A549 (cell line): Measurements from ENCODE around the gene SESN3. TPM values are rescaled to one million over a fixed set of nuclear protein-coding genes. Genes with fewer than 3 reads are reported as not detected.

Experiments used
- ATAC-seq, 2 experiments: fragments of 200-7000 bp in 1 of 2; fragments of >200 bp in 1 of 2; cut with Nextera tagmentation in 1 of 2; cut with Tn5 transposase in 1 of 2; 3 replicates each; pipeline versions ENCODE4 v1.8.0 to v1.9.1; 2018 to 2020; ENCODE audit warnings: mild to moderate bottlenecking in 1 of 2, moderate library complexity in 1 of 2
- CTCF ChIA-PET: fragments of 300-600 bp; sonication (Branson Sonifier 250); formaldehyde crosslinking; extraction: SDS; loops from one replicate; lab custom pipeline; 2021; ENCODE audit warnings: antibody characterized with exemption, inconsistent platforms; lab: Yijun Ruan, JAX
- POLR2A ChIA-PET: fragments of 350-600 bp; formaldehyde crosslinking; extraction: SDS; loops from one replicate; lab custom pipeline; 2021; ENCODE audit warnings: antibody characterized with exemption, inconsistent platforms; lab: Yijun Ruan, JAX
- DNase-seq, 2 experiments: peaks; one replicate each; pipeline versions ENCODE4 v3.0.0 to v3.0.0-alpha.2; 2011 to 2016; ENCODE audit warnings: low read depth in 1 of 2, low spot score in 1 of 2
- FAIRE-seq: peaks from 2 replicates; lab custom pipeline; 2011; peaks lifted over from hg19 to GRCh38; lab: Jason Lieb, UNC
- H3K27ac ChIP-seq, 2 experiments: fragments of >200 bp; sonication (Bioruptor Twin); formaldehyde crosslinking; 3 replicates each; pipeline ENCODE4 v1.5.1; 2016 to 2017
- H3K4me1 ChIP-seq: fragments of >200 bp; sonication (Bioruptor Twin); formaldehyde crosslinking; 3 replicates; pipeline ENCODE4 v1.6.1; 2016
- H3K4me2 ChIP-seq: fragments of >200 bp; sonication (Bioruptor Twin); formaldehyde crosslinking; 3 replicates; pipeline ENCODE4 v1.6.1; 2016
- H3K4me3 ChIP-seq: fragments of >200 bp; sonication (Bioruptor Twin); formaldehyde crosslinking; 3 replicates; pipeline ENCODE4 v1.5.1; 2016
- H3K9me3 ChIP-seq: fragments of >200 bp; sonication (Bioruptor Twin); formaldehyde crosslinking; 3 replicates; pipeline ENCODE4 v1.6.1; 2016
- CBX8 ChIP-seq: fragments of 200-600 bp; sonication (generic); IDR thresholded peaks from 2 replicates; pipeline ENCODE4 v1.6.1; 2016
- CEBPB ChIP-seq, 2 experiments: fragments of >200 bp in 1 of 2; sonication (Bioruptor Twin) in 1 of 2; formaldehyde crosslinking in 1 of 2; IDR thresholded peaks; 2 replicates each; pipeline ENCODE4 v1.6.1; 2012 to 2016
- CTCF ChIP-seq: fragments of >200 bp; sonication (Bioruptor Twin); formaldehyde crosslinking; IDR thresholded peaks from 3 replicates; pipeline ENCODE4 v1.5.1; 2016
- EHF ChIP-seq: fragments of 250-450 bp; sonication (Bioruptor Pico); IDR thresholded peaks from 2 replicates; pipeline ENCODE4 v1.5.0; 2020; ENCODE audit warnings: mild to moderate bottlenecking
- ELK1 ChIP-seq: fragments of 150-350 bp; IDR thresholded peaks from 2 replicates; pipeline ENCODE4 v1.6.1; 2014; ENCODE audit warnings: low read depth, mild to moderate bottlenecking, low read length
- EP300 ChIP-seq, 2 experiments: fragments of >200 bp; sonication (Bioruptor Twin); formaldehyde crosslinking; IDR thresholded peaks; 2 replicates in 1 of 2; 3 replicates in 1 of 2; pipeline ENCODE4 v1.6.1; 2016 to 2017
- ESRRA ChIP-seq: fragments of 150-350 bp; IDR thresholded peaks from 2 replicates; pipeline ENCODE4 v1.6.1; 2014; ENCODE audit warnings: mild to moderate bottlenecking, low read length, borderline replicate concordance
- FOSL2 ChIP-seq, 2 experiments: fragments of 450-650 bp in 1 of 2; fragments of >200 bp in 1 of 2; sonication (Bioruptor Twin) in 1 of 2; formaldehyde crosslinking; IDR thresholded peaks; 2 replicates each; pipeline versions ENCODE4 v1.5.0 to v1.6.1; 2016 to 2020; ENCODE audit warnings: mild to moderate bottlenecking in 1 of 2, moderate library complexity in 1 of 2
- FOXS1 ChIP-seq: fragments of 250-450 bp; sonication (Bioruptor Pico); IDR thresholded peaks from 2 replicates; pipeline ENCODE4 v1.5.0; 2020; ENCODE audit warnings: mild to moderate bottlenecking, moderate library complexity
- HMGXB4 ChIP-seq: fragments of 250-450 bp; sonication (Bioruptor Pico); IDR thresholded peaks from 2 replicates; pipeline ENCODE4 v1.5.0; 2021; ENCODE audit warnings: mild to moderate bottlenecking, moderate library complexity, borderline replicate concordance
- HOXB13 ChIP-seq: fragments of 250-450 bp; sonication (Bioruptor Pico); IDR thresholded peaks from 2 replicates; pipeline ENCODE4 v1.5.0; 2020; ENCODE audit warnings: low read depth, mild to moderate bottlenecking, moderate library complexity
- HOXB5 ChIP-seq: fragments of 250-450 bp; sonication (Bioruptor Pico); IDR thresholded peaks from 2 replicates; pipeline ENCODE4 v1.5.0; 2020; ENCODE audit warnings: mild to moderate bottlenecking, moderate library complexity
- JUNB ChIP-seq: fragments of >200 bp; sonication (Bioruptor Twin); formaldehyde crosslinking; IDR thresholded peaks from 2 replicates; pipeline ENCODE4 v1.6.1; 2016
- KDM5A ChIP-seq: fragments of 200-600 bp; sonication (generic); IDR thresholded peaks from 2 replicates; pipeline ENCODE4 v1.6.1; 2016; ENCODE audit warnings: antibody characterized with exemption, mild to moderate bottlenecking
- MAFK ChIP-seq: fragments of 450-650 bp; IDR thresholded peaks from 2 replicates; pipeline ENCODE4 v1.6.1; 2014; ENCODE audit not compliant: partially characterized antibody
- MAX ChIP-seq: IDR thresholded peaks from 2 replicates; pipeline ENCODE4 v1.6.1; 2012
- MAZ ChIP-seq: fragments of 150-350 bp; IDR thresholded peaks from 2 replicates; pipeline ENCODE4 v1.6.1; 2014; ENCODE audit warnings: antibody characterized with exemption, low read depth, low read length, borderline replicate concordance
- NFE2L2 ChIP-seq: fragments of 150-350 bp; conservative IDR thresholded peaks from 2 replicates; pipeline ENCODE4 v1.6.1; 2014; ENCODE audit warnings: low read length
- NPAS2 ChIP-seq: fragments of 250-450 bp; sonication (Bioruptor Pico); IDR thresholded peaks from 2 replicates; pipeline ENCODE4 v1.8.0; 2022; ENCODE audit warnings: mild to moderate bottlenecking, moderate library complexity, borderline replicate concordance
- NR3C1 ChIP-seq: fragments of >200 bp; sonication (Bioruptor Twin); formaldehyde crosslinking; IDR thresholded peaks from 3 replicates; pipeline ENCODE4 v1.6.1; 2017
- POLR2AphosphoS2 ChIP-seq: conservative IDR thresholded peaks from 2 replicates; pipeline ENCODE4 v1.6.1; 2012; ENCODE audit warnings: low read length, improper control_type of control experiment, inconsistent platforms
- TFCP2L1 ChIP-seq: fragments of 250-450 bp; sonication (Bioruptor Pico); IDR thresholded peaks from 2 replicates; pipeline ENCODE4 v1.5.0; 2021; ENCODE audit warnings: mild to moderate bottlenecking
- TP53 ChIP-seq: fragments of 250-450 bp; sonication (Bioruptor Pico); IDR thresholded peaks from 2 replicates; pipeline ENCODE4 v1.5.0; 2021; ENCODE audit warnings: mild to moderate bottlenecking, moderate library complexity
- ZSCAN20 ChIP-seq: fragments of 250-450 bp; sonication (Bioruptor Pico); IDR thresholded peaks from 2 replicates; pipeline ENCODE4 v1.8.0; 2022; ENCODE audit warnings: mild to moderate bottlenecking, moderate library complexity
- WGBS: methylation state at CpG from one replicate; pipeline ENCODE4 v1.1.6; 2017; ENCODE audit errors: missing lambda C conversion rate; 5-methylcytosine and 5-hydroxymethylcytosine counted together
- polyA plus RNA-seq, 4 experiments: library from polyadenylated mRNA; depleted of rRNA in 3 of 4; stranded (reverse); fragments of >200 nt; fragmentation: RNase III in 1 of 4; extraction: RNeasy Plus Mini Kit Qiagen cat#74134 plus additional on column Dnase treatment in 1 of 4; gene quantifications; 2 replicates in 3 of 4; 3 replicates in 1 of 4; pipeline ENCODE4 v1.2.3, GENCODE V29; 2011 to 2017

The SESN3 gene
- polyA plus RNA-seq, 2 of the 4 experiments (the other 2 are of a cell fraction): 0.35 to 3.6 TPM

GRCh38 chr11:95243673-95244072, 12.7 kb upstream of the SESN3 start:
- POLR2A ChIA-PET: no interaction called here
- WGBS: 3% methylated on average over 2 of the region's 2 CpGs
- CTCF ChIA-PET: no interaction called here

GRCh38 chr11:95242845-95243605, 12.0 kb upstream of the SESN3 start:
- CTCF ChIA-PET: interaction anchor here (0.6 kb wide), 1 partner anchor 12 kb away, joined by 3 read pairs; no protein-coding TSS in a partner anchor
- DNase-seq: no peak
- no peak for ATAC-seq
- no peak for FAIRE-seq
- Histone ChIP-seq H3K27ac (no peak overlapping the region), H3K4me3 (no peak overlapping the region), H3K9me3 (no peaks in the 10 kb centered on the region), H3K4me2 (no peak overlapping the region), H3K4me1 (0 out of 3 replicates have a peak, but pooled peaks cover 4% of the 10 kb centered on the region)
- no peak for TF ChIP-seq TFCP2L1 (CRISPR knock-in tag)
- no peak for TF ChIP-seq EHF (CRISPR knock-in tag)
- no peak for TF ChIP-seq MAFK
- TF ChIP-seq CEBPB (IDR thresholded peaks at IDR 0.05): no peak
- no peak for TF ChIP-seq MAX
- TF ChIP-seq FOSL2 (IDR thresholded peaks at IDR 0.05): no peak
- no peak for TF ChIP-seq FOSL2 (CRISPR knock-in tag; IDR thresholded peaks at IDR 0.05)
- TF ChIP-seq JUNB: no peak
- POLR2A ChIA-PET: no interaction called here
- WGBS: 86% methylated on average over 6 of the region's 6 CpGs

More at GRCh38 chr11:95243673-95244072, 12.7 kb upstream of the SESN3 start:
- FAIRE-seq (no peak), ATAC-seq (no peak), DNase-seq (no peak)
- H3K4me2 ChIP-seq: no peak overlapping the region
- H3K9me3 ChIP-seq: no peaks in the 10 kb centered on the region
- H3K4me1 ChIP-seq: 0 out of 3 replicates have a peak, but pooled peaks cover 4% of the 10 kb centered on the region
- H3K4me3 ChIP-seq: no peak overlapping the region
- TF ChIP-seq TFCP2L1 (CRISPR knock-in tag) (no peak), EP300 (IDR thresholded peaks at IDR 0.05) (no peak), HMGXB4 (CRISPR knock-in tag) (no peak), MAFK (no peak), HOXB5 (CRISPR knock-in tag) (no peak), POLR2AphosphoS2 (no peak), TP53 (CRISPR knock-in tag) (no peak), ELK1 (no peak), MAZ (no peak), CTCF (no peak), NPAS2 (CRISPR knock-in tag) (no peak), FOXS1 (CRISPR knock-in tag) (no peak), NR3C1 (no peak), JUNB (no peak), NFE2L2 (no peak), CBX8 (no peak), KDM5A (no peak), HOXB13 (CRISPR knock-in tag) (no peak), ESRRA (no peak), ZSCAN20 (no peak)
- H3K27ac ChIP-seq: no peak overlapping the region
